HK-2 (cell line): ENCODE results near the gene LEAP2.

Experiments used
- DNase-seq: peaks from one replicate; pipeline ENCODE4 v3.0.0-alpha.2; 2018; ENCODE audit not compliant: unreplicated experiment

LEAP2 gene

DNA sequence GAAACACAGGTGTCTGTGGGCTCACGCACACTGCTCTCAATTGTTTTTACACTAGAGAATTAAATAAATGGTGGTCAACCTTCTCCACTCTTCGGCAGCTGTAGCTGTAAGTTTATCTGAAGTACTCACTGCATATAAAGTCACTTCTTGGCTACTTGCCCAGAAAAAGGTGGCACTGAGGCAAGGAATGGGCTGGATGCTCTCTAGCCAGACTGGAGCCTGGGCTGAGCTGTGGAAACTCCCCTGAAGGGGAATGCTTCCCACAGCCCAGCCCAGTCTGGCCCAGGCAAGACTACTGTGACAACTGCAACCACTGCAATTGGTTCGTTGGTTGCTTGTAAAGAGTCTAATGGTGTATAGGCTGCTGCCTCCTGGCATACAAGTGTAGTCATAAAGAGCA is 4.5 kb downstream of the LEAP2 start:
- DNase-seq: no peak

DNA sequence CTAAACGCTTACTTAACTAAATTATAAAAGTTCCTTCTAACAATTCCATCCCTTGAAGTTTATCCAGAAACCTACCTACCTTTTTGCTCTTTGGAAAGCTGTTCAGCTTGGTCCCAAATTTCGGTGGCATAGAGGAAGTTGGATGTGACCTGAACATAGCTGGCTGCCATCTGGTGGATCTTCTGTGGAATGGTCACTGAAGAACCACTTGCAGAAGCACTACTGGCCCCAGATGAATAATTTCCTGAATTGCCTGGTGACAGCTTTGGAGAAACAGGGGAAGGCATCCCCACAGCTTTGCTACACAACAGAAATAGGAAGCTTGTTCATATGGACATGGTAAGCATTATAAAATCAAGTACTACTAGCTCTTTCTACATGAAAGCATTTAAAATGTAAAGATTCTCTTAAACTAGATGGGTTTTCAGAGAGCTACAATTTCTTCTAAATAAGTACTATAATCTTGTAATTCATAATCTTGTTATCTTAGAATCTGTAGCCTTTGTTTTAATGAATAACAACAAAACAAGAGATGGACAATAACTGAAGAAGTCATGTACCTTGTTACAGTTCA is 9.9 kb downstream of the LEAP2 start:
- no peak for DNase-seq

- DNase-seq: no peak
These were observed 11.1 kb downstream of the LEAP2 start for GRCh38 chr5:132884548-132884947.

- DNase-seq: no peak
These were observed 12.8 kb downstream of the LEAP2 start for GRCh38 chr5:132886064-132886823.

DNA sequence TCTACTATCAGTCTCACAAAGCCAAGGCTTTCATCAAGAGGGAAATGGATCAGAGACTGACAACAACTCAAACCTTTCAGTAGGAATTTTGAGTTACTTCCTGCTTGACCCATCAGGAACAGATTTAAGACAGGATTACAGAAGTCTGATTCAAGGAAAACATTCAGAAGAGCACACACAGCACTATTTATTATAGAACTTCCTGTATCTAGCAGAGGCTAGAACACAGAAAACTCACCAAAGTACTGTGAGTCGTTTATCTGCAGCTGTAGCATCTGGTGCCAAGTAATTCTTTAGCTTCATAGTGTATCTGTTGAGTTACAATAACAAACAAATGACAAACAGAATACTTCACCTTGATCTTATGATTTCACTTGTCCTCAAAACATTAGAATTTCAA is 13.8 kb downstream of the LEAP2 start:
- DNase-seq: no peak

DNA sequence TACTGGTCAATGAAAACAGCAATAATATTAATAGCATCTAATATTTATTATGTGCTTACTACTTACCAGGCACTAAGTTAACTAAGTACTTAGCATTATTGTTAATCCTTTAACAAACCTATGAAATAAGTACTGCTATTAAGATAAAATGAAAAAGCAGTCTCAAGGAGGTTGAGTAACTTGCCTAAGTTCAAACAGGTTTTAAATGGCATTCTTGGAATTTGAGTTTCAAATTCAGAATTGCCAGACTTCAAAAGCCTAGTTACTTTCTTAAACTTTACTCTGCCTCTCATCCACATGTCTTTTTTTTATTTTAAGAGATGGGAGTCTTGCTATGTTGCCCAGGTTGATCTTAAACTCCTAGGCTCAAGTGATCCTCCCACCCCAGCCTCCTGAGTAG is 16.0 kb downstream of the LEAP2 start:
- DNase-seq: no peak

DNA sequence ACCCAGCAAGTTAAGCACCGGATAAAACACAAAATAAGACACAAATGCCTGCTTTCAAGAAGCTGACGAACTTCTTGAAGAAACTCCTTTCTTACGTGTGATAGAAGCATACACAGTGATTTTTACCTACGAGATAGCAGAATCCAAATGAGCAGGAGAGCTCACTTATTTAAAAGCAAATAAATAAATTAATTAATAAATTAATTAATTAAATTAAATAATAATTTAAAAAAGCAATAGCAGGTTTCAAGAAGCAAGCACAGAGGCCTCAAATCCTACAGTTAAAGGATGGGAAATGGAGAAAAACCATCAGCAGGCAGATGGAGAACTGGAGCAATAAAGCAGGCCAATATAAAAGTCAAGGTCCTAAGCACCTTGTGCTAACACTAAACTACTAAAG is 17.3 kb downstream of the LEAP2 start:
- DNase-seq: no peak

DNA sequence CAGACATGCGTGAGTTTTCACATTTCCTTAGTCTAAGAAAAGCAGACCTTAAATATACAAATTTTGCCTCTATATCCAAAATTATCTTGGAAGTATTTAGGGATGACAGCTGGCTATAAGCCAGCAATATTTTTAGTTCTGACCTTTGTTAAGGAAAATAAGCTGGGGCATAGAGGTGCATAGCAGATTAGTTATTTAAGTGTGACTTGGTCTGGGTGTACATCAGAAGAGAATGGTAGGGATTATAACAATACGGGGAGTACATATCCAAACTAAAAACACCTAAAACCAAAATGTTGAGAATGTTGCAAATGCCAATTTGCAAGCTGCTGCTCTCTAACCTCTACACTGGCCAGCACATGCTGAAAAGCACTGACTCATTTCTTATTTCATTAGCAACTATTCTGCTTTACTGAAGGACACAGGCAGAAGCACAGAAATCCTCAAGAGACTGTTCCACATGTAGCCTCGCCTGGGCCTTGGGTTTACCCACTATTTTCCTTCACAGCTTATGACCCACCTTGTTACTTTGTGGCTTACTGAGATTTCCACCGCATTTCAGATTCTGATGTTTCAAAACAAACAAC is 22.3 kb downstream of the LEAP2 start:
- DNase-seq: no peak

DNA sequence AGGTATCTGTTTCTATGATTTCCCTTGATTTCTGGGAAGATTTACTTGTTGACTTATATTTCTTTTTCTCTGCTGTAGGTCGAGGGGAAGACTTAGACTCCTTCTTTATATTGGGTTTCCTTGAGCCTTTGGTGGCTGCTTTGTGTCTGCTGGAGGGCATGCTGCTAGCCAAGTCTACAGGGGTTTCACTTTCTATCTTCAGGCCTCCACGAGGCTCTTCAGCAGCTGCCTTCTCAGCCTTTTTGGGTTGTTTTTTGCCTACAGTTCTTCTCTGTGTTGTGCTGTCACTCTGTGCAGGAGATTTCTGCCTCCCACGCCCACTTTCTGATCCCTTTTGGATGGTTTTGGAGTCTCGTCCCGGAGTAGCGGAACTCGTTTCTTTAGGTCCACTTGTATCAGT is 23.2 kb downstream of the LEAP2 start:
- DNase-seq: no peak

GRCh38 chr5:132898094-132898493 is 24.6 kb downstream of the LEAP2 start:
- DNase-seq: no peak

- DNase-seq: no peak
These were observed 27.6 kb downstream of the LEAP2 start for GRCh38 chr5:132901036-132901435.

GRCh38 chr5:132901730-132902129 is 28.3 kb downstream of the LEAP2 start:
- DNase-seq: no peak

DNA sequence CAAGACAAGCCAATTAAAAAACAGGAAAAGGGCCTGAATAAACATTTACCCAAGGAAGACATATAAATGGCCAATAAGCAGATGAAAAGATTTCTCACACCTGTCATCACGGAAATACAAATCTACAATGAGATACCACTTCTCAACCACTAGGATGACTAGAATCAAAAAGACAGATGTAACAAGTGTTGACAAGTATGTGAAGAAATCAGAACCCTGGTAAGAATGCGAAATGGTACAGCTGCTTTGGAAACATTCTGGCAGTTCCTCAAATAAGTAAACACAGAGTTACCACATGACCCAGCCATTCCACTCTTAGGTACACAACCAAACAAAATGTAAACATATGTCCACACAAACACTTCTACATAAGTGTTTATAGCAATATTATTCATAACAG is 32.5 kb downstream of the LEAP2 start:
- DNase-seq: no peak

- no peak for DNase-seq
These were observed 33.7 kb downstream of the LEAP2 start for GRCh38 chr5:132907161-132907560.

DNA sequence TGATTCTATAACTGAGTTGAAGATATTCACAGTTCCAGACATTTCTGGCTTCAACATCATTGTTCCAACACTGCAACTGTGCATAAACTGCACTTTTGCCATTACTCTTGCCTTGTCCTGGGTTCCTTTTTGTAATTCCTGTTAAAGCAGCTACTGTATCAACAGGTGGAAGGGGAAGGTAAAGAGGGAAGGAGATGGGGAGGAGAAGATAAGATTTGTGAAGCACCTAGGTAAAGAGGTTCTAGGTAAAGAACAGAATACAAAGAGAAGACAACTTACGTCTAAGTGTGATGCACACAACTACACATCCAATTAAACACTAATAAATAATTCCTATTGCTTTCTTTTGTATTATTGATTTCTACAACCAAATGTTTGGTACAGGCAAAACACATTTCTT is 36.2 kb downstream of the LEAP2 start:
- DNase-seq: no peak

- no peak for DNase-seq
These were observed 42.2 kb downstream of the LEAP2 start for GRCh38 chr5:132915681-132916080.

DNA sequence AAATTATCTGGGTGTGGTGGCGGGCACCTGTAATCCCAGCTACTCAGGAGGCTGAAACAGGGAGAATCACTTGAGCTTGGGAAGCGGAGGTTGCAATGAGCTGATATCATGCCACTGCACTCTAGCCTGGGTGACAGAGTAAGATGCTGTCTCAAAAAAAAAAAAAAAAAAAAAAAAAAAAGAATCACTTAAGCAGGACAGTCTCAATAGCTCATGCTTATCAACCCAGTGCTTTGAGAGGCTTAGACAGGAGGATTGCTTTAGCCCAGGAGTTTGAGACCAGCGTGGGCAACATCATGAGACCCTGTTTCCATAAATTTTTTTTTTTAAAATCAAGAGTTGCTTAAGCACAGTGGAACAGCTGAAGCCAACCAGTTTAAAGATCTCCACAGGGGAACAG is 42.6 kb downstream of the LEAP2 start:
- DNase-seq: no peak
